ENCODE data around the gene CCS. TPM values are rescaled to one million over a fixed set of nuclear protein-coding genes. Genes with fewer than 3 reads are reported as not detected.

CCS gene
- 51.1 and 60.2 TPM in 2 replicates for total RNA-seq

GRCh38 chr11:66592457-66593302, at the start of gene CCS, which contains the start of gene CCDC87:
TSS of gene CCS (plus strand) at chr11:66593185. CDS start at chr11:66593262, 77 bp downstream.
TSS of gene CCDC87 (minus strand) at chr11:66593063. CDS start at chr11:66593015, 48 bp downstream.

GRCh38 chr11:66545701-66546367, 47.2 kb upstream of the CCS start, which contains the start of gene ZDHHC24:
TSS of gene ZDHHC24 (minus strand) at chr11:66546048. CDS start at chr11:66546003, 45 bp downstream.

GRCh38 chr11:66546368-66546965, 46.5 kb upstream of the CCS start, which contains the start of gene ACTN3:
TSS of gene ACTN3 (plus strand) at chr11:66546903. CDS start at chr11:66546938, 35 bp downstream.

GRCh38 chr11:66568124-66568916, 24.7 kb upstream of the CCS start, which contains the start of gene CTSF:
TSS of gene CTSF (minus strand) at chr11:66568606. CDS start at chr11:66568486, 120 bp downstream.

GRCh38 chr11:66616379-66617154, 23.6 kb downstream of the CCS start, which contains the start of gene RBM14:
TSS of gene RBM14 (plus strand) at chr11:66616630. CDS start at chr11:66616721, 91 bp downstream.

GRCh38 chr11:66638177-66639065, 45.4 kb downstream of the CCS start, which contains the start of gene RBM4:
TSS of gene RBM4 (plus strand) at chr11:66638703. CDS start at chr11:66639712, 1,009 bp downstream.

Other genes with a start within 250 kb of the CCS start
- gene BRMS1, start 248.1 kb upstream of the CCS start, total RNA-seq = 49.1 and 54.2 TPM in 2 replicates
- gene B4GAT1, start 245.6 kb upstream of the CCS start, total RNA-seq = 28.2 and 43.2 TPM in 2 replicates
- 0.09 and 0.14 TPM in 2 replicates for gene SLC29A2, start 221.4 kb upstream of the CCS start, total RNA-seq
- not detected in 2 replicates for gene NPAS4, start 172.2 kb upstream of the CCS start, total RNA-seq
- 40.4 and 41.0 TPM in 2 replicates for gene MRPL11, start 154.3 kb upstream of the CCS start, total RNA-seq
- gene PELI3, start 126.3 kb upstream of the CCS start, total RNA-seq = 16.1 and 22.7 TPM in 2 replicates
- 37.3 and 48.8 TPM in 2 replicates for gene DPP3, start 112.8 kb upstream of the CCS start, total RNA-seq
- 19.1 and 27.7 TPM in 2 replicates for gene BBS1, start 82.5 kb upstream of the CCS start, total RNA-seq
- 11.0 and 13.0 TPM in 2 replicates for gene ZDHHC24, start 47.1 kb upstream of the CCS start, total RNA-seq
- 0.14 and 0.18 TPM in 2 replicates for gene ACTN3, start 46.3 kb upstream of the CCS start, total RNA-seq
- 15.9 and 21.3 TPM in 2 replicates for gene CTSF, start 24.6 kb upstream of the CCS start, total RNA-seq
- 0.14 and 0.28 TPM in 2 replicates for gene CCDC87, start 122 bp upstream of the CCS start, total RNA-seq
- gene RBM14, start 23.4 kb downstream of the CCS start, total RNA-seq = 16.2 and 20.1 TPM in 2 replicates
- 100 and 119 TPM in 2 replicates for gene RBM4, start 45.5 kb downstream of the CCS start, total RNA-seq
- 22.6 and 28.7 TPM in 2 replicates for gene RBM4B, start 84.7 kb downstream of the CCS start, total RNA-seq
- gene SPTBN2, start 136.0 kb downstream of the CCS start, total RNA-seq = 0.43 and 1.1 TPM in 2 replicates

All from smooth muscle cell of bladder (primary cell).